HepG2 (cell line): ENCODE measurements around the gene KMT2A. TPM values are rescaled to one million over a fixed set of nuclear protein-coding genes. Genes with fewer than 3 reads are reported as not detected.

Experiments
- ATF2 ChIP-seq: sonication (generic); formaldehyde crosslinking; IDR thresholded peaks from 2 replicates; pipeline ENCODE4 v1.4.0; 2020; ENCODE audit warnings: missing genetic modification reagents
- ATRX ChIP-seq: sonication (generic); formaldehyde crosslinking; IDR thresholded peaks from 2 replicates; pipeline ENCODE4 v1.4.0; 2020; ENCODE audit warnings: missing genetic modification reagents, borderline replicate concordance
- ERF ChIP-seq: IDR thresholded peaks from 2 replicates; pipeline ENCODE4 v1.6.1; 2018; ENCODE audit warnings: missing biosample characterization, missing genetic modification reagents
- POLR2AphosphoS5 ChIP-seq: IDR thresholded peaks from 2 replicates; pipeline ENCODE4 v1.6.1; 2012; ENCODE audit warnings: low read depth, low read length
- RXRB ChIP-seq: IDR thresholded peaks from 2 replicates; pipeline ENCODE4 v1.6.1; 2016; ENCODE audit warnings: borderline replicate concordance, missing genetic modification reagents, missing compliant biosample characterization
- SRF ChIP-seq: IDR thresholded peaks from 2 replicates; pipeline ENCODE4 v1.6.1; 2011; ENCODE audit warnings: mild to moderate bottlenecking, low read depth, low read length, moderate library complexity
- TOPORS ChIP-seq: sonication (generic); formaldehyde crosslinking; IDR thresholded peaks from 2 replicates; pipeline ENCODE4 v1.8.0; 2023; ENCODE audit warnings: mild to moderate bottlenecking, missing genetic modification reagents
- ZNF30 ChIP-seq: sonication (generic); formaldehyde crosslinking; IDR thresholded peaks from 2 replicates; pipeline ENCODE4 v1.5.0; 2020; ENCODE audit warnings: mild to moderate bottlenecking, missing genetic modification reagents
- ZNF574 ChIP-seq: sonication (generic); formaldehyde crosslinking; IDR thresholded peaks from 2 replicates; pipeline ENCODE4 v1.4.0; 2020; ENCODE audit warnings: missing genetic modification reagents
- ZNF710 ChIP-seq: sonication (generic); formaldehyde crosslinking; IDR thresholded peaks from 2 replicates; pipeline ENCODE4 v1.5.0; 2020; ENCODE audit warnings: mild to moderate bottlenecking, missing genetic modification reagents, borderline replicate concordance
- ZSCAN30 ChIP-seq: sonication (generic); formaldehyde crosslinking; IDR thresholded peaks from 2 replicates; pipeline ENCODE4 v1.5.0; 2020; ENCODE audit warnings: mild to moderate bottlenecking, missing genetic modification reagents
- polyA plus RNA-seq, 8 experiments: library from polyadenylated mRNA; depleted of rRNA in 3 of 8; stranded (reverse) in 7 of 8; unstranded in 1 of 8; fragments of >200 nt; fragmentation: Illumina TruSeq in 4 of 8; extraction: Trizol in 4 of 8; gene quantifications; 2 replicates each; pipeline versions ENCODE4 v1.2.1 to v1.2.3, GENCODE V29; 2011 to 2016; ENCODE audit warnings: low read depth in 4 of 8, missing spikeins in 1 of 8, mixed read lengths in 1 of 8; ENCODE audit not compliant: insufficient read depth in 1 of 8
- total RNA-seq, 5 experiments: library from RNA; depleted of rRNA; stranded (reverse); fragments of >200 nt; fragmentation: Illumina TruSeq; extraction: Trizol; gene quantifications; 2 replicates each; pipeline ENCODE4 v1.2.3, GENCODE V29; 2016; ENCODE audit warnings: low read depth in 1 of 5
- TF ChIP-seq, protein P1 (sequence below): sonication (generic); formaldehyde crosslinking; IDR thresholded peaks from 2 replicates; pipeline ENCODE4 v1.4.0; 2020; ENCODE audit warnings: low read depth, mild to moderate bottlenecking, missing genetic modification reagents
- TF ChIP-seq, protein P2 (sequence below): sonication (generic); formaldehyde crosslinking; IDR thresholded peaks from 2 replicates; pipeline ENCODE4 v1.8.0; 2022; ENCODE audit warnings: mild to moderate bottlenecking, missing genetic modification reagents
- TF ChIP-seq, protein P3 (sequence below): sonication (generic); formaldehyde crosslinking; IDR thresholded peaks from 2 replicates; pipeline ENCODE4 v1.4.0; 2020; ENCODE audit warnings: missing genetic modification reagents, borderline replicate concordance

Gene KMT2A
- total and polyA plus RNA-seq, 2 of the 13 experiments (the other 11 are each of a cell fraction or from before 2014, with no cell fraction given): 12.4 to 20.0 TPM

- TF ChIP-seq ZNF574 (CRISPR knock-in tag): peak; percentile 59; the same call in 1 of the 2 replicates
- no peak for TF ChIP-seq ZNF30 (CRISPR knock-in tag)
- peak; percentile 88 for TF ChIP-seq POLR2AphosphoS5
- TF ChIP-seq ZNF710 (CRISPR knock-in tag): no peak
- no peak for TF ChIP-seq SRF
- no peak for TF ChIP-seq ATF2 (CRISPR knock-in tag)
- TF ChIP-seq, protein P1, sequence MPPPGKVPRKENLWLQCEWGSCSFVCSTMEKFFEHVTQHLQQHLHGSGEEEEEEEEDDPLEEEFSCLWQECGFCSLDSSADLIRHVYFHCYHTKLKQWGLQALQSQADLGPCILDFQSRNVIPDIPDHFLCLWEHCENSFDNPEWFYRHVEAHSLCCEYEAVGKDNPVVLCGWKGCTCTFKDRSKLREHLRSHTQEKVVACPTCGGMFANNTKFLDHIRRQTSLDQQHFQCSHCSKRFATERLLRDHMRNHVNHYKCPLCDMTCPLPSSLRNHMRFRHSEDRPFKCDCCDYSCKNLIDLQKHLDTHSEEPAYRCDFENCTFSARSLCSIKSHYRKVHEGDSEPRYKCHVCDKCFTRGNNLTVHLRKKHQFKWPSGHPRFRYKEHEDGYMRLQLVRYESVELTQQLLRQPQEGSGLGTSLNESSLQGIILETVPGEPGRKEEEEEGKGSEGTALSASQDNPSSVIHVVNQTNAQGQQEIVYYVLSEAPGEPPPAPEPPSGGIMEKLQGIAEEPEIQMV (CRISPR knock-in tag): no peak
- TF ChIP-seq, protein P2, sequence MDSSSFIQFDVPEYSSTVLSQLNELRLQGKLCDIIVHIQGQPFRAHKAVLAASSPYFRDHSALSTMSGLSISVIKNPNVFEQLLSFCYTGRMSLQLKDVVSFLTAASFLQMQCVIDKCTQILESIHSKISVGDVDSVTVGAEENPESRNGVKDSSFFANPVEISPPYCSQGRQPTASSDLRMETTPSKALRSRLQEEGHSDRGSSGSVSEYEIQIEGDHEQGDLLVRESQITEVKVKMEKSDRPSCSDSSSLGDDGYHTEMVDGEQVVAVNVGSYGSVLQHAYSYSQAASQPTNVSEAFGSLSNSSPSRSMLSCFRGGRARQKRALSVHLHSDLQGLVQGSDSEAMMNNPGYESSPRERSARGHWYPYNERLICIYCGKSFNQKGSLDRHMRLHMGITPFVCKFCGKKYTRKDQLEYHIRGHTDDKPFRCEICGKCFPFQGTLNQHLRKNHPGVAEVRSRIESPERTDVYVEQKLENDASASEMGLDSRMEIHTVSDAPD (CRISPR knock-in tag): no peak
- TF ChIP-seq ATRX: no peak
- no peak for TF ChIP-seq ZSCAN30 (CRISPR knock-in tag)
- TF ChIP-seq RXRB (CRISPR knock-in tag): no peak; the same call in 1 of the 2 replicates
- TF ChIP-seq TOPORS (CRISPR knock-in tag): no peak
- TF ChIP-seq ERF: no peak; the same call in none of the 2 replicates
- TF ChIP-seq, protein P3, sequence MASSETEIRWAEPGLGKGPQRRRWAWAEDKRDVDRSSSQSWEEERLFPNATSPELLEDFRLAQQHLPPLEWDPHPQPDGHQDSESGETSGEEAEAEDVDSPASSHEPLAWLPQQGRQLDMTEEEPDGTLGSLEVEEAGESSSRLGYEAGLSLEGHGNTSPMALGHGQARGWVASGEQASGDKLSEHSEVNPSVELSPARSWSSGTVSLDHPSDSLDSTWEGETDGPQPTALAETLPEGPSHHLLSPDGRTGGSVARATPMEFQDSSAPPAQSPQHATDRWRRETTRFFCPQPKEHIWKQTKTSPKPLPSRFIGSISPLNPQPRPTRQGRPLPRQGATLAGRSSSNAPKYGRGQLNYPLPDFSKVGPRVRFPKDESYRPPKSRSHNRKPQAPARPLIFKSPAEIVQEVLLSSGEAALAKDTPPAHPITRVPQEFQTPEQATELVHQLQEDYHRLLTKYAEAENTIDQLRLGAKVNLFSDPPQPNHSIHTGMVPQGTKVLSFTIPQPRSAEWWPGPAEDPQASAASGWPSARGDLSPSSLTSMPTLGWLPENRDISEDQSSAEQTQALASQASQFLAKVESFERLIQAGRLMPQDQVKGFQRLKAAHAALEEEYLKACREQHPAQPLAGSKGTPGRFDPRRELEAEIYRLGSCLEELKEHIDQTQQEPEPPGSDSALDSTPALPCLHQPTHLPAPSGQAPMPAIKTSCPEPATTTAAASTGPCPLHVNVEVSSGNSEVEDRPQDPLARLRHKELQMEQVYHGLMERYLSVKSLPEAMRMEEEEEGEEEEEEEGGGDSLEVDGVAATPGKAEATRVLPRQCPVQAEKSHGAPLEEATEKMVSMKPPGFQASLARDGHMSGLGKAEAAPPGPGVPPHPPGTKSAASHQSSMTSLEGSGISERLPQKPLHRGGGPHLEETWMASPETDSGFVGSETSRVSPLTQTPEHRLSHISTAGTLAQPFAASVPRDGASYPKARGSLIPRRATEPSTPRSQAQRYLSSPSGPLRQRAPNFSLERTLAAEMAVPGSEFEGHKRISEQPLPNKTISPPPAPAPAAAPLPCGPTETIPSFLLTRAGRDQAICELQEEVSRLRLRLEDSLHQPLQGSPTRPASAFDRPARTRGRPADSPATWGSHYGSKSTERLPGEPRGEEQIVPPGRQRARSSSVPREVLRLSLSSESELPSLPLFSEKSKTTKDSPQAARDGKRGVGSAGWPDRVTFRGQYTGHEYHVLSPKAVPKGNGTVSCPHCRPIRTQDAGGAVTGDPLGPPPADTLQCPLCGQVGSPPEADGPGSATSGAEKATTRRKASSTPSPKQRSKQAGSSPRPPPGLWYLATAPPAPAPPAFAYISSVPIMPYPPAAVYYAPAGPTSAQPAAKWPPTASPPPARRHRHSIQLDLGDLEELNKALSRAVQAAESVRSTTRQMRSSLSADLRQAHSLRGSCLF (CRISPR knock-in tag): no peak
Measured at GRCh38 chr11:118435893-118436624, at the start of gene KMT2A (continued).
